H1 (cell line): ENCODE data around the gene RBM44. TPM values are rescaled to one million over a fixed set of nuclear protein-coding genes. Genes with fewer than 3 reads are reported as not detected.

Experiments used
- CTCF ChIA-PET: fragments of 300-600 bp; sonication (Branson Sonifier 250); formaldehyde crosslinking; loops from one replicate; lab custom pipeline; 2021; ENCODE audit not compliant: partially characterized antibody; lab: Charles Lee
- POLR2A ChIA-PET: fragments of 300-600 bp; sonication (Branson Sonifier 250); formaldehyde crosslinking; loops from one replicate; lab custom pipeline; 2021; ENCODE audit warnings: inconsistent platforms; ENCODE audit not compliant: partially characterized antibody; lab: Charles Lee
- DNase-seq, 2 experiments: peaks; one replicate each; pipeline versions ENCODE4 v3.0.0 to v3.0.0-alpha.2; 2010 to 2022; ENCODE audit warnings: low spot score in 2 of 2, low read depth in 1 of 2, mixed read lengths in 1 of 2
- FAIRE-seq: peaks from 2 replicates; lab custom pipeline; 2011; peaks lifted over from hg19 to GRCh38; lab: Jason Lieb, UNC
- H2AFZ ChIP-seq: 2 replicates; pipeline ENCODE4 v1.8.1; 2012; ENCODE audit warnings: low read length, inconsistent platforms
- H2AK5ac ChIP-seq: 2 replicates; pipeline ENCODE4 v1.6.1; 2013; ENCODE audit warnings: low read depth, low read length
- H2BK120ac ChIP-seq: replicated peaks from 2 replicates; pipeline ENCODE3; 2013; ENCODE audit warnings: low read depth, low read length, inconsistent platforms
- H2BK12ac ChIP-seq: 2 replicates; pipeline ENCODE4 v1.6.1; 2013; ENCODE audit warnings: low read depth, low read length
- H2BK15ac ChIP-seq: 2 replicates; pipeline ENCODE4 v1.6.1; 2013; ENCODE audit warnings: low read length
- H2BK20ac ChIP-seq: 2 replicates; pipeline ENCODE4 v1.6.1; 2013; ENCODE audit warnings: low read length
- H2BK5ac ChIP-seq: 2 replicates; pipeline ENCODE4 v1.6.1; 2013; ENCODE audit warnings: low read depth, low read length
- H3K14ac ChIP-seq: 2 replicates; pipeline ENCODE4 v1.6.1; 2013; ENCODE audit warnings: inconsistent platforms; ENCODE audit not compliant: insufficient read length
- H3K18ac ChIP-seq: 2 replicates; pipeline ENCODE4 v1.6.1; 2013; ENCODE audit warnings: low read length; ENCODE audit errors: extremely low read depth
- H3K23ac ChIP-seq: 2 replicates; pipeline ENCODE4 v1.6.1; 2013; ENCODE audit warnings: inconsistent platforms; ENCODE audit not compliant: insufficient read length
- H3K23me2 ChIP-seq: 2 replicates; pipeline ENCODE4 v1.6.1; 2013; ENCODE audit warnings: low read depth, low read length
- H3K27ac ChIP-seq: 2 replicates; pipeline ENCODE4 v1.6.1; 2011; ENCODE audit warnings: low read depth, low read length, inconsistent platforms
- H3K27me3 ChIP-seq, 4 experiments: replicated peaks in 1 of 4; 1 replicate in 1 of 4; 2 replicates in 3 of 4; pipeline versions ENCODE4 v1.6.1 to v1.8.1; 2011 to 2013; ENCODE audit warnings: low read length in 3 of 4, mild to moderate bottlenecking in 3 of 4, inconsistent platforms in 2 of 4, mixed read lengths in 2 of 4, moderate library complexity in 1 of 4; ENCODE audit not compliant: control insufficient read depth in 3 of 4, insufficient read depth in 3 of 4; ENCODE audit errors: extremely low read depth in 1 of 4
- H3K36me3 ChIP-seq, 4 experiments: 2 replicates each; pipeline versions ENCODE4 v1.6.1 to v1.8.1; 2011 to 2013; ENCODE audit warnings: mild to moderate bottlenecking in 4 of 4, low read length in 3 of 4, moderate library complexity in 2 of 4, control low read depth in 1 of 4, inconsistent platforms in 1 of 4; ENCODE audit not compliant: insufficient read depth in 4 of 4, control insufficient read depth in 2 of 4
- H3K4ac ChIP-seq: replicated peaks from 2 replicates; pipeline ENCODE3; 2013; ENCODE audit warnings: low read length, low read depth, mixed read lengths, inconsistent platforms; ENCODE audit not compliant: insufficient read length
- H3K4me1 ChIP-seq, 4 experiments: replicated peaks in 1 of 4; 1 replicate in 1 of 4; 2 replicates in 3 of 4; pipeline versions ENCODE4 v1.6.1 to v1.8.1; 2011 to 2013; ENCODE audit warnings: low read length in 3 of 4, inconsistent platforms in 2 of 4, mixed read lengths in 1 of 4; ENCODE audit not compliant: insufficient read depth in 4 of 4, control insufficient read depth in 3 of 4
- H3K4me2 ChIP-seq, 2 experiments: 2 replicates each; pipeline versions ENCODE4 v1.6.1 to v1.8.1; 2011 to 2013; ENCODE audit warnings: low read depth in 2 of 2, low read length in 2 of 2, control low read depth in 1 of 2, inconsistent platforms in 1 of 2, mild to moderate bottlenecking in 1 of 2; ENCODE audit not compliant: insufficient read depth in 1 of 2
- H3K4me3 ChIP-seq, 4 experiments: fragments of 200-600, 300-600 bp in 1 of 4; sonication (generic), shearing (Covaris generic), sonication (Bioruptor Twin) in 1 of 4; 2 replicates each; pipeline versions ENCODE4 v1.5.1 to v1.8.1; 2011 to 2016; ENCODE audit warnings: low read length in 4 of 4, low read depth in 3 of 4, control low read depth in 2 of 4, inconsistent platforms in 2 of 4, mild to moderate bottlenecking in 2 of 4, mixed read lengths in 1 of 4, moderate library complexity in 1 of 4; ENCODE audit not compliant: insufficient read depth in 2 of 4; ENCODE audit errors: extremely low read depth in 1 of 4
- H3K56ac ChIP-seq: replicated peaks from 2 replicates; pipeline ENCODE3; 2013; ENCODE audit warnings: low read depth, mild to moderate bottlenecking, mixed read lengths, low read length, inconsistent platforms; ENCODE audit not compliant: insufficient read length
- H3K79me1 ChIP-seq: 2 replicates; pipeline ENCODE4 v1.6.1; 2013; ENCODE audit warnings: low read depth, low read length, control low read depth
- H3K79me2 ChIP-seq, 2 experiments: 2 replicates each; pipeline versions ENCODE4 v1.6.1 to v1.8.1; 2012 to 2013; ENCODE audit warnings: low read length in 2 of 2, mild to moderate bottlenecking in 2 of 2, inconsistent platforms in 1 of 2; ENCODE audit not compliant: insufficient read depth in 2 of 2, control insufficient read depth in 1 of 2
- H3K9ac ChIP-seq, 4 experiments: replicated peaks in 1 of 4; 1 replicate in 1 of 4; 2 replicates in 3 of 4; pipeline versions ENCODE4 v1.6.1 to v1.8.1; 2011 to 2013; ENCODE audit warnings: low read depth in 3 of 4, low read length in 3 of 4, control low read depth in 2 of 4, mild to moderate bottlenecking in 2 of 4, moderate library complexity in 2 of 4, inconsistent platforms in 1 of 4; ENCODE audit errors: extremely low read depth in 1 of 4
- H3K9me3 ChIP-seq, 2 experiments: 2 replicates each; pipeline versions ENCODE4 v1.6.1 to v1.8.1; 2012 to 2013; ENCODE audit warnings: mild to moderate bottlenecking in 2 of 2, moderate library complexity in 2 of 2, control low read depth in 1 of 2, inconsistent platforms in 1 of 2, low read depth in 1 of 2, low read length in 1 of 2, mixed read lengths in 1 of 2; ENCODE audit not compliant: insufficient read depth in 2 of 2
- H4K20me1 ChIP-seq, 2 experiments: replicated peaks in 1 of 2; 2 replicates each; pipeline versions ENCODE3 to v1.8.1; 2011 to 2013; ENCODE audit warnings: inconsistent platforms in 2 of 2, low read length in 2 of 2, mild to moderate bottlenecking in 1 of 2; ENCODE audit not compliant: insufficient read depth in 2 of 2, control insufficient read depth in 1 of 2
- H4K5ac ChIP-seq: 2 replicates; pipeline ENCODE4 v1.6.1; 2013; ENCODE audit warnings: low read length, low read depth, mixed read lengths, inconsistent platforms; ENCODE audit not compliant: insufficient read length
- H4K8ac ChIP-seq: 2 replicates; pipeline ENCODE4 v1.8.0; 2013; ENCODE audit warnings: mild to moderate bottlenecking, moderate library complexity, low read length, inconsistent platforms; ENCODE audit not compliant: insufficient read depth; ENCODE audit errors: extremely low read depth
- H4K91ac ChIP-seq: replicated peaks from 2 replicates; pipeline ENCODE3; 2013; ENCODE audit warnings: low read length, mixed read lengths, inconsistent platforms; ENCODE audit not compliant: insufficient read length
- CBX5 ChIP-seq: fragments of 300-800, 300-1000 bp; sonication (generic); IDR thresholded peaks from 2 replicates; pipeline ENCODE4 v1.7.1; 2016; ENCODE audit warnings: antibody characterized with exemption, low read length, low read depth
- CHD1 ChIP-seq: IDR thresholded peaks from 2 replicates; pipeline ENCODE4 v1.6.1; 2012; ENCODE audit warnings: low read depth, low read length, improper control_type of control experiment
- E2F6 ChIP-seq: IDR thresholded peaks from 2 replicates; pipeline ENCODE4 v1.6.1; 2012; ENCODE audit warnings: inconsistent platforms
- RFX5 ChIP-seq: IDR thresholded peaks from 2 replicates; pipeline ENCODE4 v1.6.1; 2011; ENCODE audit warnings: low read depth, low read length, improper control_type of control experiment, borderline replicate concordance
- TAF7 ChIP-seq: optimal IDR thresholded peaks from 2 replicates; pipeline ENCODE3; 2011; ENCODE audit warnings: low read depth, mild to moderate bottlenecking, inconsistent platforms, low read length, moderate library complexity, borderline replicate concordance
- TCF12 ChIP-seq: IDR thresholded peaks from 2 replicates; pipeline ENCODE4 v1.6.1; 2011; ENCODE audit warnings: low read depth, mild to moderate bottlenecking, low read length
- TEAD4 ChIP-seq: IDR thresholded peaks from 2 replicates; pipeline ENCODE4 v1.6.1; 2012; ENCODE audit warnings: low read depth, low read length, inconsistent platforms, mixed read lengths
- WGBS, 2 experiments: shearing (Covaris generic) in 1 of 2; methylation state at CpG; one replicate each; pipeline versions ENCODE4 v1.1.6 to v1.1.7; 2013 to 2015; ENCODE audit warnings: low lambda C conversion rate in 2 of 2, mixed read lengths in 2 of 2, inconsistent platforms in 1 of 2, low coverage in 1 of 2, missing lambda C conversion rate in 1 of 2; ENCODE audit not compliant: insufficient replicate concordance in 2 of 2, insufficient coverage in 1 of 2, insufficient read length in 1 of 2; ENCODE audit errors: extremely low coverage in 1 of 2, missing lambda C conversion rate in 1 of 2; 5-methylcytosine and 5-hydroxymethylcytosine counted together
- polyA plus RNA-seq, 7 experiments: library from polyadenylated mRNA; depleted of rRNA in 3 of 7; stranded (reverse) in 5 of 7; unstranded in 2 of 7; fragments of >200 nt in 5 of 7; fragments of 200-250 nt in 2 of 7; gene quantifications; 1 replicate in 5 of 7; 2 replicates in 1 of 7; 4 replicates in 1 of 7; pipeline versions ENCODE4 v1.2.1 to v1.2.3, GENCODE V29; 2011 to 2013; ENCODE audit warnings: missing spikeins in 2 of 7, mixed read lengths in 2 of 7
- total RNA-seq: library from RNA; stranded (reverse); fragmentation: NEBNext Ultra II Directional; extraction: Animal tissue kit (Norgen Biotek cat#: 25700); gene quantifications from 2 replicates; pipeline ENCODE4 v1.2.1, GENCODE V29; 2021

The RBM44 gene
- total and polyA plus RNA-seq, 2 of the 8 experiments (the other 6 are each of a cell fraction or from before 2014, with no cell fraction given): 0.12 to 0.43 TPM

GRCh38 chr2:237841051-237841450 lies 42.5 kb downstream of the RBM44 start:
- Histone ChIP-seq H4K20me1 (no peaks in the 10 kb centered on the region), H3K4ac (no peak overlapping the region), H4K5ac (no peak overlapping the region), H3K36me3 (no peaks in the 10 kb centered on the region), H2BK15ac (no peak overlapping the region), H4K91ac (no peak overlapping the region), H2BK5ac (no peak overlapping the region), H4K8ac (no peak overlapping the region), H3K9me3 (0 out of 4 replicates have a peak, but pooled peaks cover 0 to 4% of the 10 kb centered on the region in 2 experiments), H2BK12ac (no peak overlapping the region), H2AFZ (no peak overlapping the region), H3K23me2 (no peaks in the 10 kb centered on the region), H3K27me3 (no peaks in the 10 kb centered on the region), H3K23ac (no peak overlapping the region), H3K14ac (no peak overlapping the region), H2BK120ac (no peak overlapping the region), H3K27ac (no peak overlapping the region), H3K4me1 (no peaks in the 10 kb centered on the region), H3K79me2 (no peaks in the 10 kb centered on the region), H3K18ac (no peak overlapping the region), H3K4me3 (no peak overlapping the region), H3K79me1 (no peaks in the 10 kb centered on the region), H3K56ac (no peak overlapping the region), H2BK20ac (no peak overlapping the region), H2AK5ac (no peak overlapping the region), H3K9ac (no peak overlapping the region), H3K4me2 (no peak overlapping the region)
- WGBS, 2 experiments: 84% methylated on average over 4 of the region's 4 CpGs; no CpG with 5 or more reads in 1 of the 2 experiments
- POLR2A ChIA-PET: no interaction called here
- CTCF ChIA-PET: interaction anchor here (0.9 kb wide), 1 partner anchor 298 kb away, joined by 3 read pairs; no protein-coding TSS in a partner anchor
- no peak for DNase-seq
- TF ChIP-seq TEAD4 (no peak), CBX5 (no peak), CHD1 (no peak), E2F6 (no peak), TCF12 (no peak), RFX5 (no peak), TAF7 (no peak)
- FAIRE-seq: no peak
